HCT116 (cell line): ENCODE data around the gene MAP2K6.

ENCODE experiments used
- POLR2A ChIP-seq: IDR thresholded peaks from 2 replicates; pipeline ENCODE4 v1.7.0; 2011; ENCODE audit warnings: borderline replicate concordance; ENCODE audit not compliant: insufficient read depth, insufficient read length; ENCODE audit errors: extremely low read depth
- POLR2AphosphoS5 ChIP-seq: IDR thresholded peaks from 2 replicates; pipeline ENCODE4 v1.6.1; 2011; ENCODE audit warnings: mild to moderate bottlenecking, low read depth, low read length, moderate library complexity
- YY1 ChIP-seq: IDR thresholded peaks from 2 replicates; pipeline ENCODE4 v1.6.1; 2011; ENCODE audit warnings: low read length, low read depth, moderate library complexity, mild to moderate bottlenecking; ENCODE audit not compliant: insufficient replicate concordance; ENCODE audit errors: extremely low read depth
- TF ChIP-seq, protein P1 (sequence below): IDR thresholded peaks from 2 replicates; pipeline ENCODE4 v1.6.1; 2011; ENCODE audit warnings: mild to moderate bottlenecking, low read length, moderate library complexity; ENCODE audit not compliant: insufficient replicate concordance; ENCODE audit errors: extremely low read depth
- TF ChIP-seq, protein P2 (sequence below), 3 experiments: fragments of 200-600 bp in 1 of 3; sonication (generic) in 1 of 3; IDR thresholded peaks in 2 of 3; conservative IDR thresholded peaks in 1 of 3; 2 replicates each; pipeline ENCODE4 v1.5.1; 2012 to 2017; ENCODE audit warnings: low read depth in 2 of 3, low read length in 2 of 3, antibody characterized with exemption in 1 of 3, borderline replicate concordance in 1 of 3, control low read depth in 1 of 3, mild to moderate bottlenecking in 1 of 3, mixed read lengths in 1 of 3, mixed run types in 1 of 3, moderate library complexity in 1 of 3; ENCODE audit not compliant: insufficient read depth in 1 of 3
- TF ChIP-seq, protein P3 (sequence below): IDR thresholded peaks from 2 replicates; pipeline ENCODE4 v1.6.1; 2012

GRCh38 chr17:69555056-69555455 is 140.6 kb downstream of the MAP2K6 start:
- TF ChIP-seq POLR2AphosphoS5 (no peak), POLR2A (no peak), YY1 (no peak)
- TF ChIP-seq, protein P1, sequence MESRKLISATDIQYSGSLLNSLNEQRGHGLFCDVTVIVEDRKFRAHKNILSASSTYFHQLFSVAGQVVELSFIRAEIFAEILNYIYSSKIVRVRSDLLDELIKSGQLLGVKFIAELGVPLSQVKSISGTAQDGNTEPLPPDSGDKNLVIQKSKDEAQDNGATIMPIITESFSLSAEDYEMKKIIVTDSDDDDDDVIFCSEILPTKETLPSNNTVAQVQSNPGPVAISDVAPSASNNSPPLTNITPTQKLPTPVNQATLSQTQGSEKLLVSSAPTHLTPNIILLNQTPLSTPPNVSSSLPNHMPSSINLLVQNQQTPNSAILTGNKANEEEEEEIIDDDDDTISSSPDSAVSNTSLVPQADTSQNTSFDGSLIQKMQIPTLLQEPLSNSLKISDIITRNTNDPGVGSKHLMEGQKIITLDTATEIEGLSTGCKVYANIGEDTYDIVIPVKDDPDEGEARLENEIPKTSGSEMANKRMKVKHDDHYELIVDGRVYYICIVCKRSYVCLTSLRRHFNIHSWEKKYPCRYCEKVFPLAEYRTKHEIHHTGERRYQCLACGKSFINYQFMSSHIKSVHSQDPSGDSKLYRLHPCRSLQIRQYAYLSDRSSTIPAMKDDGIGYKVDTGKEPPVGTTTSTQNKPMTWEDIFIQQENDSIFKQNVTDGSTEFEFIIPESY: no peak
- TF ChIP-seq, protein P2, sequence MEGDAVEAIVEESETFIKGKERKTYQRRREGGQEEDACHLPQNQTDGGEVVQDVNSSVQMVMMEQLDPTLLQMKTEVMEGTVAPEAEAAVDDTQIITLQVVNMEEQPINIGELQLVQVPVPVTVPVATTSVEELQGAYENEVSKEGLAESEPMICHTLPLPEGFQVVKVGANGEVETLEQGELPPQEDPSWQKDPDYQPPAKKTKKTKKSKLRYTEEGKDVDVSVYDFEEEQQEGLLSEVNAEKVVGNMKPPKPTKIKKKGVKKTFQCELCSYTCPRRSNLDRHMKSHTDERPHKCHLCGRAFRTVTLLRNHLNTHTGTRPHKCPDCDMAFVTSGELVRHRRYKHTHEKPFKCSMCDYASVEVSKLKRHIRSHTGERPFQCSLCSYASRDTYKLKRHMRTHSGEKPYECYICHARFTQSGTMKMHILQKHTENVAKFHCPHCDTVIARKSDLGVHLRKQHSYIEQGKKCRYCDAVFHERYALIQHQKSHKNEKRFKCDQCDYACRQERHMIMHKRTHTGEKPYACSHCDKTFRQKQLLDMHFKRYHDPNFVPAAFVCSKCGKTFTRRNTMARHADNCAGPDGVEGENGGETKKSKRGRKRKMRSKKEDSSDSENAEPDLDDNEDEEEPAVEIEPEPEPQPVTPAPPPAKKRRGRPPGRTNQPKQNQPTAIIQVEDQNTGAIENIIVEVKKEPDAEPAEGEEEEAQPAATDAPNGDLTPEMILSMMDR (IDR thresholded peaks at IDR 0.05 in 2 of 3, conservative IDR thresholded peaks at IDR 0.05 in 1 of 3; ENCODE audit: borderline replicate concordance in 1 of 3, insufficient read depth in 1 of 3, low read depth in 2 of 3, low read length in 2 of 3): no peak
- TF ChIP-seq, protein P3, sequence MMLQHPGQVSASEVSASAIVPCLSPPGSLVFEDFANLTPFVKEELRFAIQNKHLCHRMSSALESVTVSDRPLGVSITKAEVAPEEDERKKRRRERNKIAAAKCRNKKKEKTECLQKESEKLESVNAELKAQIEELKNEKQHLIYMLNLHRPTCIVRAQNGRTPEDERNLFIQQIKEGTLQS: no peak
